Measurements from ENCODE around the gene HARBI1.

Gene HARBI1
- total RNA-seq = 9.4 to 12.3 reads per million in 2 donors

GRCh38 chr11:46617134-46617971 is at the start of gene HARBI1, which contains the start of gene ATG13:
HARBI1 (minus strand) TSS chr11:46617227; CDS start chr11:46616237, 990 bp downstream.
ATG13 (plus strand) TSS chr11:46617553; CDS start chr11:46644292, 26,739 bp downstream.
- peak; percentile 83 to 95 (median 90) for DNase-seq

GRCh38 chr11:46666516-46666915 is 49.5 kb upstream of the HARBI1 start:
- no peak for DNase-seq

- DNase-seq = no peak
These were observed 48.3 kb upstream of the HARBI1 start for GRCh38 chr11:46665356-46665755.

- no peak for DNase-seq
These were observed 47.6 kb upstream of the HARBI1 start for GRCh38 chr11:46664612-46665011.

DNA sequence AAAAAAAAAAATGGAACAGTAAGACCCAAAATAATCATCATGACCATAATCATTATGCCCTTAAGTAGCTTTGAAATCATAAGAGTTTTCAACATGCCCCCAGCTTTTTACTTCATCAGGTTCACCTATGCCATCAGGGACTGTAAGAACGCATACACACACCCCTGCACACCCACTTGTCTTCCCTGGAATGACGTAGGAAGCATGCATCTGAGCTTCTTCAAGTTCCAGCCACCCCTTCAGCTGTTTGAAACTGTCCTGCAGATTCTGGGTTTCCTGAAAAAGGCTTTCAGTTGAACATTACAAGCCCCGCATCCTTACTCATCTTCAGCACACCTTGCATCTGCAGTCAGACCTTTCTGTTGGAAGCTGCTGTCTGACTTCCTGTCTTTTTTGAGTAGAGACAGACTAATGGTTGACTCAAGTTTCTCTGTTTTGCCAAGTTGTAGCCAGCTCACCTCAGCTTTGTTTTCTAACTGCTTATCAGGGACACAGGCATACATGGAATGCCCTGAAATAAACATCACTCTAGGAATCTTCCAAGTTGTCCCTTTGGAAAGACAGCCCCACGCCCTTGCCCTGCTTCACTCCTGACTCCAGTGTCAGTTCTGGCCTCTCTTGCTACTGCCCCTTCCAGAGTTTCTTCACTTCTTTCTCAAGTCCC is 46.4 kb upstream of the HARBI1 start:
- no peak for DNase-seq

DNA sequence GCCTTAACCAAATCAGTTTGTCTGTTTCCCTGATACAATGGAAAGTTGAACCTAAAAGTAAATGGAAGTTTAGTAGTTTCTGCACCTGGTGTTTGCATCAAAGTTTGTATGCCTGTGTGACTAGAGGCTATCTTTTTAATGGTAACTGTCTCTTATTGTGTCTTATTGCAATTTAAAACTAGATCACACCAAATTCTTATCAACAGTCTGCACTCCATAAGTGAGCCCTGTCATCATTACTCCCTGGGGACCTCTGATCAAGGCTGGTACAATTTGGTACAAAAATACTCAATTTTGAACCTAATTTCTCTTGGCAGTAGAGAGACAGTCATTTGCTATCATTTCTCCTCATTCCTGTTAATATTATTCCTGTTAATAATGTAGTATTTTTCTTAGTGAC is 45.3 kb upstream of the HARBI1 start:
- DNase-seq = no peak

DNA sequence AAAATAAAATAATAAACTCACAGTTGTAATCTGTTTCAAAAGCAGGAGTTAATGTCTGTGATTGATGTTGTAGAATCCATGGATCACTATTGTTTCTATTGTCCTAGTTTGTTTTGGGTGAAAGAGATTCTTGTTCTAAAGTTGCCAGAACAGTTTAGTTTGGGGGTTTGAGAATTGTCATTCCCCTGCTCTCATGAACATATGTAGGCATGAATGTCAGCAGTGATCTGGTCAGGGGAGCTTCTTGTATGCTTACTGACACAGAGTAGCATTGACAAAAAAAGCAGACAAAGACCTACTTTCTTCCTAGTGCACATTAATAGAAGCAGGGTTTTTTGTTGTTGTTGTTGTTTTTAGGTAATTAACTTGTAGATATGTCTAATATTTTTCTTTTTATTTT is 44.8 kb upstream of the HARBI1 start:
- DNase-seq = no peak

DNA sequence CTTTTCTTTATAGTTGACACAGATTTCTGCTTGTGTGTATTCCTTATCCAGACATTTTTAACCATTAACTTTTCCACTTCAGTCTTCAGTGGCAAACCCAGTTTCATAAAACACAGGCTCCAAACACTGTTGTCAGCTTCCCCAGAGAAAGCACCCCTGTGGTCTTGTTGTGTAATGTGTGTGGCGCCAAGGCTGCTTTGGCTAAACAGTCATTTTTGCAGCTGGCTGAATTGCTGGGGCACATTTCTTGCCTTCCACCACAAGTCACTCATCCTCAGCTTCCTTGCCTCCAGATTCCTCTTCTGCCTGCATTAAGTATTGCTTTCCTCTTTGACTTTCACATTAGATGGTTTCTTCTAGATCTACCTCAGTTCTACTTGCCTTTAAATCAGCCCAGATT is 42.9 kb upstream of the HARBI1 start:
- no peak for DNase-seq

- DNase-seq = no peak
These were observed 41.2 kb upstream of the HARBI1 start for GRCh38 chr11:46658259-46658658.

GRCh38 chr11:46657186-46657585 is 40.2 kb upstream of the HARBI1 start:
- DNase-seq = no peak

- DNase-seq = no peak
These were observed 38.6 kb upstream of the HARBI1 start for GRCh38 chr11:46655631-46656030.

- DNase-seq = no peak
These were observed 32.2 kb upstream of the HARBI1 start for GRCh38 chr11:46649180-46649738.

GRCh38 chr11:46643986-46644385 is 27.0 kb upstream of the HARBI1 start:
- no peak for DNase-seq

DNA sequence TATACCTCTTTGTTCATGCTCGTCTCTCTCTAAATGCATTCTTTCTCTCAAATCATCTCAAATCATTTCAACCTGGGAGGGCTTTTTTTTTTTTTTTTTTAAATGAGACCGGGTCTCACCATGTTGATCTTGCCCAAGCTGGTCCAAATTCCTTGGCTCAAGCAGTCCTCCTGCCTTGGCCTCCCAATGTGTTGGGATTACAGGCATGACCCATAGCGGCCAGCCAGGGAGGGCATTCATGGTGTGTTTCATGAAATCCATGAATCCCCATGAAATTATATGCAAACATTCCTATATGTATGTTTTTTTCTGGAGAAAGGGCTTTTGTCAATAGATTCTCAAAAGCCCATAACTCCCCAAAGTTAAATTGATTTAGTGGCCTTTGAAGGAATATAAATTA is 26.5 kb upstream of the HARBI1 start:
- DNase-seq = no peak

- no peak for DNase-seq
These were observed 25.8 kb upstream of the HARBI1 start for GRCh38 chr11:46642627-46643335.

DNA sequence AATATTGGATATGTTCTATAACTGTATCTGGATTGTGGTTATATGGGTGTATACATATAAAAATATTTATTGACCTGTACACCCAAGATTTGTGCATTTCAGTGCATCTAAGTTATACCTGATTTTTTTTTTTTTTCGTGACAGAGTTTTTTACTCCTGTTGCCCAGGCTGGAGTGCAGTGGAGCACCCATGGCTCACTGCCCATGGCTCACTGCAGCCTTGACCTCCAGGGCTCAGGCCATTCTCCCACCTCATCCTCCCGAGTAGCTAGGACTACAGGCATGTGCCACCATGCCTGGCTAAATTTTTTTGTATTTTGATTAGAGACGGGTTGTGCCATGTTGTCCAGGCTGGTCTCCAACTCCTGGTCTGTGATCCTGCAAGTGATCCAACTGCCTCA is 24.6 kb upstream of the HARBI1 start:
- no peak for DNase-seq

GRCh38 chr11:46640036-46640788 is 23.2 kb upstream of the HARBI1 start:
- DNase-seq = no peak

GRCh38 chr11:46639197-46639839 is 22.3 kb upstream of the HARBI1 start:
- DNase-seq = no peak

GRCh38 chr11:46637546-46637945 is 20.5 kb upstream of the HARBI1 start:
- no peak for DNase-seq

- DNase-seq = no peak
These were observed 18.6 kb upstream of the HARBI1 start for GRCh38 chr11:46635557-46636139.

Measured in T-helper 2 cell (primary cell).